GM10248 (cell line): ENCODE results near the gene FLOT2.

Experiments
- CTCF ChIA-PET: fragments of 300-600 bp; sonication (Branson Sonifier 250); formaldehyde crosslinking; extraction: SDS; loops from one replicate; lab custom pipeline; 2021; ENCODE audit warnings: antibody characterized with exemption; lab: Yijun Ruan, JAX
- POLR2A ChIA-PET: fragments of 350-650 bp; sonication (Branson Sonifier 250); formaldehyde crosslinking; extraction: SDS; loops from one replicate; lab custom pipeline; 2020; ENCODE audit warnings: antibody characterized with exemption; lab: Yijun Ruan, JAX
- DNase-seq: peaks from one replicate; pipeline ENCODE4 v3.0.0; 2012; ENCODE audit errors: extremely low spot score
- TF ChIP-seq, protein P1 (sequence below): IDR thresholded peaks from 2 replicates; pipeline ENCODE4 v1.5.1; 2012; ENCODE audit warnings: mild to moderate bottlenecking, low read depth; ENCODE audit errors: extremely low read depth, missing control alignments, control extremely low read depth

The FLOT2 gene

GRCh38 chr17:28871056-28871579, 26.4 kb downstream of the FLOT2 start:
- ChIA-PET CTCF (interaction anchor here (1.0 to 2.9 kb wide), 9 partner anchors 10 to 145 kb away, joined by 3 to 14 read pairs (median 4); partner anchors contain the start of genes PHF12 and TLCD1), POLR2A (interaction anchor here (1.0 kb wide), 1 partner anchor 12 kb away, joined by 3 read pairs; no protein-coding TSS in a partner anchor)
- DNase-seq, result peak; percentile 85
- TF ChIP-seq, protein P1, sequence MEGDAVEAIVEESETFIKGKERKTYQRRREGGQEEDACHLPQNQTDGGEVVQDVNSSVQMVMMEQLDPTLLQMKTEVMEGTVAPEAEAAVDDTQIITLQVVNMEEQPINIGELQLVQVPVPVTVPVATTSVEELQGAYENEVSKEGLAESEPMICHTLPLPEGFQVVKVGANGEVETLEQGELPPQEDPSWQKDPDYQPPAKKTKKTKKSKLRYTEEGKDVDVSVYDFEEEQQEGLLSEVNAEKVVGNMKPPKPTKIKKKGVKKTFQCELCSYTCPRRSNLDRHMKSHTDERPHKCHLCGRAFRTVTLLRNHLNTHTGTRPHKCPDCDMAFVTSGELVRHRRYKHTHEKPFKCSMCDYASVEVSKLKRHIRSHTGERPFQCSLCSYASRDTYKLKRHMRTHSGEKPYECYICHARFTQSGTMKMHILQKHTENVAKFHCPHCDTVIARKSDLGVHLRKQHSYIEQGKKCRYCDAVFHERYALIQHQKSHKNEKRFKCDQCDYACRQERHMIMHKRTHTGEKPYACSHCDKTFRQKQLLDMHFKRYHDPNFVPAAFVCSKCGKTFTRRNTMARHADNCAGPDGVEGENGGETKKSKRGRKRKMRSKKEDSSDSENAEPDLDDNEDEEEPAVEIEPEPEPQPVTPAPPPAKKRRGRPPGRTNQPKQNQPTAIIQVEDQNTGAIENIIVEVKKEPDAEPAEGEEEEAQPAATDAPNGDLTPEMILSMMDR, result no peak

GRCh38 chr17:28867276-28867675, 30.3 kb downstream of the FLOT2 start:
- no peak for DNase-seq
- ChIA-PET POLR2A (no interaction called here), CTCF (interaction anchor here (1.1 kb wide), 1 partner anchor 104 kb away, joined by 6 read pairs; no protein-coding TSS in a partner anchor)
- TF ChIP-seq, protein P1, result no peak

DNA sequence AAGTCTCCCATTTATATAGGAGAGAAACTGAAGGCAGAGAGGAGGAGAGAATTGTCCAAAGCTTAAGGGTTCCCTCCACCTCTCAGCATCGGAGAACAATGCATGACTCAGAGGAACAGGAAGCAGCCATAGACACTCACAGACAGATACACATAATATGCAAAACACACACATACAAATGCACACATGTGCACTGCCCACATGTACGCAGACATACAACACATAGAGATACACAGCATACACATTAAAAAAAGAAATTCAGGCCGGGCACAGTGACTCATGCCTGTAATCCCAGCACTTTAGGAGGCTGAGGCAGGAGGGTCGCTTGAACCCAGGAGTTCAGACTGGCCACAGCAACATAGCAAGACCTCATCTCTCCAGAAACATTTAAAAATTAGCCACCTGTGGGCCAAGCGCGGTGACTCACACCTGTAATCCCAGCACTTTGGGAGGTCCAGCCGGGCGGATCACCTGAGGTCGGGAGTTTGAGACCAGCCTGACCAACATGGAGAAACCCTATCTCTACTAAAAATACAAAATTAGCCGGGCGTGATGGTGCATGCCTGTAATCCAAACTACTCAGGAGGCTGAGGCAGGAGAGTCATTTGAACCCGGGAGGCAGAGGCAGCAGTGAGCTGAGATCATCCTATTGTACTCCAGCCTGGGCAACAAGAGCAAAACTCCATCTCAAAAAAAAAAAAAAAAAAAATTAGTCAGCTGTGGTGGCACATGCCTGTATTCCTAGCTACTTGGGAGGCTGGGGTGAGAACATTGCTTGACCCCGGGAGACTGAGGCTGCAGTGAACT, 31.4 kb downstream of the FLOT2 start:
- peak; percentile 52 for DNase-seq
- POLR2A ChIA-PET, result interaction anchor here (0.6 kb wide), 1 partner anchor 8 kb away, joined by 3 read pairs; no protein-coding TSS in a partner anchor
- CTCF ChIA-PET, result interaction anchor here (0.9 to 1.1 kb wide), 3 partner anchors 9 to 103 kb away, joined by 3 to 6 read pairs (median 3); no protein-coding TSS in a partner anchor
- TF ChIP-seq, protein P1, result no peak

DNA sequence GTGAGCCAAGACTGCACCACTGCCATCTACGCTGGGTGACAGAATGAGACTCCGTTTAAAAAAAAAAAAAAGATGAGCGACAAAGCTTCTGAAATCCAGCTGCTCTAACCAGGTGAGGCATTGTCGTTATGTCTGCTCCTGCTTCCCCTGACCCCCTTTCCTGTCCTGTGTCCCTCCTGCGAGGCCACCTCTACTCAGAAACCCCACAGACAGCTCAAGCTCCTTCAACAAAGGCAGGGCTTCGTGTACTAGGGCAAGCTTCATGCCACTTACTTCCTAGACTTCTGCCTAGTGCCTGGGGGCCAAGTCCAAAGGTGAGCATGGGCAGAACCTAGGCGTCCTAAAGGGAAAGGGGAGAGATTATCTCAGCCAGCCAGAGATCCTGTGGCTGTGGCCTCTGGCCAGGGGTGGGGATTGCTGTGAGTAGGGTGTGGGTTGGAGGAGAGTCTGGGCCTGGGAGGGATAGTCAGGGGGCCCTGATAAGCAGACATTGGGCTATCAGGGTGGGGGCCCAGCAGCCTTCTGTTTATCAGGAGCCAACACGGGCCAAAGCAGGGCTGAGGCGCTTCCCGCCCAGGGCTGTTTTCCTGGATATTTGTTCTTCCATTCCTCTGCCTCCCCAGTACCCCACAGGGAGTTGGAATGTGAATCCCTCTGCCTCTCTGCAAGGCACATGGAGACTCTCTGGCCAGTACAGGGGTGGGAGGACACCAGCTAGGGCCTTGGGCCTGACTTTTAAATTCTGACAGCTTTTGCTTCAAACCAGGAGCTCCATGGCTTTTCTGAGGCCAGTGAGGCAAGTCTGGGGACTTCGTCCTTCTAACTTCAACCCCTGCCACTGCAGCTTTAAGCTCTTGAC, 32.3 kb downstream of the FLOT2 start:
- CTCF ChIA-PET, result interaction anchor here (0.9 to 1.1 kb wide), 2 partner anchors 10 to 37 kb away, joined by 3 read pairs; no protein-coding TSS in a partner anchor
- POLR2A ChIA-PET, result no interaction called here
- no peak for DNase-seq
- TF ChIP-seq, protein P1, result no peak

DNA sequence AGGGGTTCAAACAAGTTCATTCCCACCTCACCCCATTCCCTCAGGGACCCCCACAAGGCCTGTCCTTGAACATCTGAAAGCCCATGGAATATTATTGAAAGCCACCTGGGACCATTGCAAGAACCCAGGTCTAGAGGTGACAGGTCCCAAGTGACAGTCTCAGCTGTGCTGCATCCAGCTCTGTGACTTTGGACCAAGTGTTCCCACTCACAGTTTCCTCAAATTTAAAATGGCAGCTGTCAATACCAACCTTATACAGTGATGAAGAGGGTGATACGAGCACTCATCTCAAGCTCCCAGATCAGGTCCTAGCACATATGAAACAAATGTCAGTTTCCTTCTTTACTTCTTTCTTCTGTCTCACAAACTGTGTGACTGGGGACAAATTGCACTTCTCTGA, 33.6 kb downstream of the FLOT2 start:
- DNase-seq, result no peak
- TF ChIP-seq, protein P1, result no peak
- ChIA-PET POLR2A (no interaction called here), CTCF (interaction anchor here (0.6 to 1.8 kb wide), 6 partner anchors 13 to 102 kb away, joined by 3 to 7 read pairs (median 3); partner anchors contain the start of gene DHRS13)
